B cell (primary cell): ENCODE results near the gene MAD1L1. TPM values are rescaled to one million over a fixed set of nuclear protein-coding genes. Genes with fewer than 3 reads are reported as not detected.

Source experiments
- ATAC-seq: fragments of 200-7000 bp; cut with Tn5 transposase; one replicate; pipeline ENCODE4 v1.10.0; 2021; ENCODE audit warnings: low read depth, mild to moderate bottlenecking, moderate number of reproducible peaks, moderate library complexity
- CTCF ChIA-PET: fragments of 350-600 bp; sonication (Branson Sonifier 250); formaldehyde crosslinking; loops from one replicate; lab custom pipeline; 2021; ENCODE audit warnings: antibody characterized with exemption, inconsistent platforms; lab: Charles Lee
- POLR2A ChIA-PET: fragments of 350-600 bp; sonication (Branson Sonifier 250); formaldehyde crosslinking; loops from one replicate; lab custom pipeline; 2021; ENCODE audit warnings: antibody characterized with exemption; lab: Charles Lee
- DNase-seq: peaks from one replicate; pipeline ENCODE4 v3.0.0; 2013
- H2AFZ ChIP-seq: 2 replicates; pipeline ENCODE4 v1.6.1; 2012; ENCODE audit warnings: mild to moderate bottlenecking, low read depth, low read length; ENCODE audit not compliant: insufficient read depth, poor library complexity, severe bottlenecking
- H3K27ac ChIP-seq, 2 donors: 1 replicate in 1 of 2; 2 replicates in 1 of 2; pipeline ENCODE4 v1.5.1; 2012 to 2013; ENCODE audit warnings: low read length in 2 of 2, mild to moderate bottlenecking in 2 of 2, moderate library complexity in 1 of 2
- H3K27me3 ChIP-seq, 4 experiments: fragments of 200-600 bp in 1 of 4; sonication (generic) in 1 of 4; replicated peaks in 1 of 4; 1 replicate in 2 of 4; 2 replicates in 2 of 4; pipeline versions ENCODE4 v1.6.1 to v1.7.0; 2013 to 2016; ENCODE audit warnings: low read length in 3 of 4, mild to moderate bottlenecking in 2 of 4, mixed read lengths in 1 of 4, moderate library complexity in 1 of 4; ENCODE audit not compliant: insufficient read depth in 4 of 4, control insufficient read depth in 3 of 4; ENCODE audit errors: control extremely low read depth in 1 of 4
- H3K36me3 ChIP-seq, 2 experiments: replicated peaks in 1 of 2; 1 replicate in 1 of 2; 2 replicates in 1 of 2; pipeline versions ENCODE4 v1.6.1 to v1.7.1; 2013; ENCODE audit warnings: low read length in 1 of 2; ENCODE audit not compliant: insufficient read depth in 2 of 2, control insufficient read depth in 1 of 2; ENCODE audit errors: control extremely low read depth in 1 of 2, extremely low read depth in 1 of 2
- H3K4me1 ChIP-seq, 2 donors: fragments of 200-600 bp in 1 of 2; sonication (generic) in 1 of 2; 1 replicate in 1 of 2; 2 replicates in 1 of 2; pipeline versions ENCODE4 v1.5.1 to v1.6.1; 2013 to 2017; ENCODE audit warnings: low read length in 2 of 2; ENCODE audit not compliant: control insufficient read depth in 2 of 2, insufficient read depth in 2 of 2
- H3K4me2 ChIP-seq: replicated peaks from 2 replicates; pipeline ENCODE3; 2012; ENCODE audit warnings: mild to moderate bottlenecking, low read depth, low read length; ENCODE audit not compliant: poor library complexity, severe bottlenecking
- H3K4me3 ChIP-seq, 5 experiments: fragments of 200-600 bp in 1 of 5; sonication (generic) in 1 of 5; 1 replicate in 3 of 5; 2 replicates in 2 of 5; pipeline versions ENCODE4 v1.5.1 to v1.7.0; 2011 to 2016; ENCODE audit warnings: low read length in 4 of 5, mild to moderate bottlenecking in 4 of 5, low read depth in 2 of 5, control low read depth in 1 of 5, moderate library complexity in 1 of 5; ENCODE audit not compliant: insufficient read depth in 1 of 5; ENCODE audit errors: control extremely low read depth in 1 of 5, extremely low read depth in 1 of 5
- H3K79me2 ChIP-seq: fragments of 200-600 bp; sonication (generic); one replicate; pipeline ENCODE4 v1.6.0; 2016; ENCODE audit warnings: low read length; ENCODE audit not compliant: control insufficient read depth, insufficient read depth
- H3K9ac ChIP-seq: fragments of 200-600 bp; sonication (generic); 2 replicates; pipeline ENCODE4 v1.6.1; 2017; ENCODE audit warnings: mild to moderate bottlenecking, low read length, moderate library complexity
- H3K9me3 ChIP-seq, 3 donors: one replicate each; pipeline versions ENCODE4 v1.6.1 to v1.7.1; 2013; ENCODE audit warnings: low read length in 2 of 3; ENCODE audit not compliant: control insufficient read depth in 2 of 3, insufficient read depth in 1 of 3; ENCODE audit errors: control extremely low read depth in 1 of 3
- H4K20me1 ChIP-seq: 2 replicates; pipeline ENCODE4 v1.6.0; 2012; ENCODE audit warnings: mild to moderate bottlenecking, low read length; ENCODE audit not compliant: insufficient read depth, control insufficient read depth, poor library complexity, severe bottlenecking
- H3K27ac Mint-ChIP-seq: one replicate; pipeline ENCODE4 v1.8.0; 2021; ENCODE audit warnings: mixed read lengths
- H3K27me3 Mint-ChIP-seq: one replicate; pipeline ENCODE4 v1.8.0; 2021; ENCODE audit warnings: mixed read lengths
- H3K4me1 Mint-ChIP-seq: one replicate; pipeline ENCODE4 v1.8.0; 2021; ENCODE audit warnings: mixed read lengths
- H3K4me3 Mint-ChIP-seq: one replicate; pipeline ENCODE4 v1.8.0; 2021; ENCODE audit warnings: mixed read lengths
- H3K9me3 Mint-ChIP-seq: one replicate; pipeline ENCODE4 v1.8.0; 2022; ENCODE audit warnings: mixed read lengths; ENCODE audit not compliant: insufficient read depth
- EZH2 ChIP-seq: IDR thresholded peaks from 2 replicates; pipeline ENCODE4 v1.6.1; 2012; ENCODE audit warnings: borderline replicate concordance, low read depth, mild to moderate bottlenecking, moderate library complexity, low read length; ENCODE audit not compliant: insufficient read depth, poor library complexity, severe bottlenecking
- WGBS: methylation state at CpG from one replicate; pipeline ENCODE4 v1.1.5; 2013; ENCODE audit warnings: missing lambda C conversion rate; ENCODE audit not compliant: insufficient coverage; 5-methylcytosine and 5-hydroxymethylcytosine counted together
- intact Hi-C: fragments of 100-400 bp; cut with micrococcal nuclease; formaldehyde crosslinking; loops from one replicate; pipeline ENCODE4 v1.10.0; 2022
- polyA plus RNA-seq: library from polyadenylated mRNA; depleted of rRNA; stranded (reverse); fragments of >200 nt; gene quantifications from 2 replicates; pipeline ENCODE4 v1.2.3, GENCODE V29; 2012
- total RNA-seq, 2 donors: library from RNA; stranded (reverse); fragments of 120-200 nt in 1 of 2; gene quantifications; 1 replicate in 1 of 2; 2 replicates in 1 of 2; pipeline versions ENCODE4 v1.2.3 to v1.2.4, GENCODE V29; 2013 to 2022
- TF ChIP-seq, protein P1 (sequence below): fragments of 200-600 bp; IDR thresholded peaks from one replicate; pipeline ENCODE4 v1.8.0; 2022; ENCODE audit warnings: antibody characterized with exemption, mild to moderate bottlenecking

Gene MAD1L1
- total and polyA plus RNA-seq, 2 donors (not counting 1 experiment from before 2014, with no cell fraction given), result 86.7 to 110 TPM

DNA sequence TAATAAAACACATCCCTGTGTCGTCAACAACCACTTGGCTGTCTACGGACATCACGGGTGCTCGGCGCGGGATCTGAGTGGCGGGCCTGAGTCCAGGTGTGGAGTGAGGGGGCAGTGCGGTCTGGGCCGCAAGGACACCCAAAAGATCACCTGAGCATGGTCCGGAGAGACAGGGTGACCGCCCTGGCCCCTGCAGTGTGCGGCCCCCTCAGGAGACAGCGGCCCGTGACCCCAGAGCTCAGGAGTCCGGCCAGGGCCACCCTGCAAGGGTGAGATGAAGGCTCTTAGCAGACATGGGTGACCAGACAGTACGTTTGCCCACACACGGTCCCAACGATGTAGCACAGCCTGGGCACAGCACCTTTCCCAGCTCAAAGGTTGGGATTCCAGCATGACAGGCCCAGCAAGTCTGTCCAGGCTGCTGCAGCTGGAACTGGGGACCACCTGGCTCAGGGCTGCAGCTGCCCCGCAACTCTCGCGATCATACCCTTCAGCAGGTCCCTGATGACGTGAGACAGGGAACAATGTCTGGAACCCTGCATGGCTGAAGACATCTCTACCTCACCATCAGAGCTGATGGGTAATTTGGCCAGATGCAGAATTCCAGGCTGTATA is 324.9 kb downstream of the MAD1L1 start:
- Histone ChIP-seq H2AFZ (no peak overlapping the region), H3K4me1 (no peaks in the 10 kb centered on the region), H3K4me3 (no peak overlapping the region), H4K20me1 (peaks cover 54% of the 10 kb centered on the region), H3K27ac (no peak overlapping the region), H3K9ac (no peak overlapping the region), H3K79me2 (peaks cover 35% of the 10 kb centered on the region), H3K36me3 (peaks cover 0 to 22% of the 10 kb centered on the region in 2 experiments), H3K4me2 (no peak overlapping the region), H3K9me3 (no peaks in the 10 kb centered on the region), H3K27me3 (no peaks in the 10 kb centered on the region)
- 97% methylated on average over 17 of the region's 22 CpGs for WGBS
- ATAC-seq (no peak), DNase-seq (no peak)
- H3K4me1 Mint-ChIP-seq, result peaks cover 6% of the 10 kb centered on the region
- intact Hi-C loops, result no loop called here
- H3K27ac Mint-ChIP-seq, result no peak overlapping the region
- no peak overlapping the region for H3K4me3 Mint-ChIP-seq
- no peak for TF ChIP-seq EZH2
- TF ChIP-seq, protein P1, sequence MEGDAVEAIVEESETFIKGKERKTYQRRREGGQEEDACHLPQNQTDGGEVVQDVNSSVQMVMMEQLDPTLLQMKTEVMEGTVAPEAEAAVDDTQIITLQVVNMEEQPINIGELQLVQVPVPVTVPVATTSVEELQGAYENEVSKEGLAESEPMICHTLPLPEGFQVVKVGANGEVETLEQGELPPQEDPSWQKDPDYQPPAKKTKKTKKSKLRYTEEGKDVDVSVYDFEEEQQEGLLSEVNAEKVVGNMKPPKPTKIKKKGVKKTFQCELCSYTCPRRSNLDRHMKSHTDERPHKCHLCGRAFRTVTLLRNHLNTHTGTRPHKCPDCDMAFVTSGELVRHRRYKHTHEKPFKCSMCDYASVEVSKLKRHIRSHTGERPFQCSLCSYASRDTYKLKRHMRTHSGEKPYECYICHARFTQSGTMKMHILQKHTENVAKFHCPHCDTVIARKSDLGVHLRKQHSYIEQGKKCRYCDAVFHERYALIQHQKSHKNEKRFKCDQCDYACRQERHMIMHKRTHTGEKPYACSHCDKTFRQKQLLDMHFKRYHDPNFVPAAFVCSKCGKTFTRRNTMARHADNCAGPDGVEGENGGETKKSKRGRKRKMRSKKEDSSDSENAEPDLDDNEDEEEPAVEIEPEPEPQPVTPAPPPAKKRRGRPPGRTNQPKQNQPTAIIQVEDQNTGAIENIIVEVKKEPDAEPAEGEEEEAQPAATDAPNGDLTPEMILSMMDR, result no peak
- no peaks in the 10 kb centered on the region for H3K27me3 Mint-ChIP-seq
- POLR2A ChIA-PET, result no interaction called here
- CTCF ChIA-PET, result no interaction called here
- no peaks in the 10 kb centered on the region for H3K9me3 Mint-ChIP-seq

DNA sequence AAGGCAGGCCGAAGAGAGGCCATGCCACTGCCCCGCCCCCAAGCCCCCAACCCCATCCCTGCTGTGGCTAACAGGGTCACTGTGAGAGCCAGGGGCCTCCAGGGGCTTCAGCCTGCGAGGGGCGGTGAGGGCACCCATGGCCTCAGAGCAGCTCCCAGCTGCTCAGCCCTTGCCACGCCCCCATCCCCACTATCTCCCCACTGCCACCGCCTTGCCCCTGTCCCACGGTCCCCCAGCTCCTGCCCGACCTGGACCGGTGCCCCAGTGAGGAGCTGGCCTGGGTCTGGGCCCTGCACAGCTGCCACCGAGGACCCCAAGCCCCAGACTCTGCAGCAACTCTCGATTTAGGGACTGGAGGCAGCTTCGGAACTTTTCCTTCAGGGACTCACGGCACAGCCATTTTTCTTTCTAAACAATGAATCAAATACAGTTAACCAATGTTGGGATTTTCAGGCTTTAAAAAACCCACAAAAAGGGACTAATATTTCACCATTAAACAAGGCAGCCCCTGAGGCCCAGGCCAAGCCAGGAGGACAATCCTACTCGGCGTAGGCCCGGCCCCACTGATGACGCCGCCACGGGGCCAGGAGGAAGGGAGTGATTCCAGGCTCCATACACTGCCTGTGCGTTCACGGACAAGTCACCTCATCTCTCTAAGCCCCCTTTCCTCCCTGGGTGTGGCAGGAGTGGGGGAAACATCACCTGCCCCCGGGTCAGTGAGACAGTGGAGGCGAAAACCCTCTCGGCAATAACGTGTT is 325.6 kb downstream of the MAD1L1 start:
- no peaks in the 10 kb centered on the region for H3K9me3 ChIP-seq
- H3K4me2 ChIP-seq, result no peak overlapping the region
- TF ChIP-seq EZH2, result no peak
- TF ChIP-seq, protein P1, result no peak
- H3K9ac ChIP-seq, result no peak overlapping the region
- no peaks in the 10 kb centered on the region for H3K4me1 ChIP-seq
- peaks cover 0 to 17% of the 10 kb centered on the region in 2 experiments for H3K36me3 ChIP-seq
- ChIA-PET CTCF (no interaction called here), POLR2A (no interaction called here)
- H3K27ac ChIP-seq, result no peak overlapping the region
- peaks cover 31% of the 10 kb centered on the region for H3K79me2 ChIP-seq
- H2AFZ ChIP-seq, result no peak overlapping the region
- no peaks in the 10 kb centered on the region for H3K27me3 Mint-ChIP-seq
- no peak overlapping the region for H3K4me3 ChIP-seq
- no peaks in the 10 kb centered on the region for H3K27me3 ChIP-seq
- DNase-seq (no peak), ATAC-seq (no peak)
- H3K27ac Mint-ChIP-seq, result no peak overlapping the region
- H3K4me3 Mint-ChIP-seq, result no peak overlapping the region
- intact Hi-C loops, result no loop called here
- no peaks in the 10 kb centered on the region for H3K9me3 Mint-ChIP-seq
- peaks cover 2% of the 10 kb centered on the region for H3K4me1 Mint-ChIP-seq
- 100% methylated on average over 16 of the region's 25 CpGs for whole genome bisulfite sequencing
- H4K20me1 ChIP-seq, result peaks cover 50% of the 10 kb centered on the region
